Ascending aorta (tissue), 2 donors: ENCODE measurements around the gene TP53I13. TPM values are rescaled to one million over a fixed set of nuclear protein-coding genes. Genes with fewer than 3 reads are reported as not detected.

Experiments used
- DNase-seq, 2 donors: peaks; one replicate each; pipeline ENCODE4 v3.0.0-alpha.2; 2019; ENCODE audit warnings: low spot score in 2 of 2
- H3K27ac ChIP-seq, 2 donors: fragments of 200-600 bp; sonication (generic); one replicate each; pipeline ENCODE4 v1.5.1; 2016 to 2017; ENCODE audit warnings: mild to moderate bottlenecking in 1 of 2
- H3K27me3 ChIP-seq: fragments of 200-600 bp; sonication (generic); one replicate; pipeline ENCODE4 v1.5.1; 2017
- H3K36me3 ChIP-seq, 2 donors: fragments of 200-600 bp; sonication (generic); one replicate each; pipeline ENCODE4 v1.5.1; 2016
- H3K4me1 ChIP-seq, 2 donors: fragments of 200-600 bp; sonication (generic); one replicate each; pipeline ENCODE4 v1.5.1; 2016 to 2017; ENCODE audit warnings: mild to moderate bottlenecking in 1 of 2
- H3K4me3 ChIP-seq, 2 donors: fragments of 200-600 bp; sonication (generic); one replicate each; pipeline ENCODE4 v1.5.1; 2016 to 2017; ENCODE audit warnings: mild to moderate bottlenecking in 1 of 2
- H3K9me3 ChIP-seq, 2 donors: fragments of 200-600 bp; sonication (generic); one replicate each; pipeline ENCODE4 v1.5.1; 2016
- CTCF ChIP-seq, 3 experiments: fragments of 200-600 bp in 2 of 3; fragments of 450-650 bp in 1 of 3; sonication (generic) in 2 of 3; IDR thresholded peaks; one replicate each; pipeline ENCODE4 v1.5.1; 2016 to 2019; ENCODE audit warnings: antibody characterized with exemption in 3 of 3, mild to moderate bottlenecking in 1 of 3, moderate library complexity in 1 of 3
- intact Hi-C: fragments of 100-400 bp; cut with DNase I; formaldehyde crosslinking; loops from one replicate; pipeline ENCODE4 v1.15.1; 2023
- total RNA-seq: library from RNA; depleted of rRNA; stranded (reverse); fragments of >200 nt; gene quantifications from one replicate; pipeline ENCODE4 v1.1.0, GENCODE V29; 2016

Gene TP53I13
- total RNA-seq, 1 donor from 2014 or later = 93.7 TPM

GRCh38 chr17:29589524-29590410 is 21.3 kb downstream of the TP53I13 start, which contains the start of gene GIT1:
GIT1 (minus strand) TSS chr17:29589648; CDS start chr17:29589378, 270 bp downstream.
- DNase-seq = peak in 1 of 2 donors; percentile 92
- peaks cover 36 to 57% of the 10 kb centered on the region in 2 donors for H3K4me1 ChIP-seq
- intact Hi-C loops = loop anchor here (2.0 to 5.0 kb wide), 4 partner anchors 21 to 341 kb away; partner anchors contain the start of genes SSH2 and TP53I13

GRCh38 chr17:29590411-29591145 is 22.1 kb downstream of the TP53I13 start:
- H3K4me1 ChIP-seq = peaks cover 36 to 55% of the 10 kb centered on the region in 2 donors

More at GRCh38 chr17:29589524-29590410, 21.3 kb downstream of the TP53I13 start, which contains the start of gene GIT1:
- Histone ChIP-seq H3K4me3 (peak within 1 kb of the TSS; percentile 84 to 97), H3K36me3 (no peaks in the 10 kb centered on the region), H3K27ac (peak within 1 kb of the TSS; percentile 87 to 95), H3K9me3 (no peaks in the 10 kb centered on the region), H3K27me3 (no peaks in the 10 kb centered on the region)
- peak in 1 of 3 experiments; percentile 7 for TF ChIP-seq CTCF (IDR thresholded peaks at IDR 0.05)

DNA sequence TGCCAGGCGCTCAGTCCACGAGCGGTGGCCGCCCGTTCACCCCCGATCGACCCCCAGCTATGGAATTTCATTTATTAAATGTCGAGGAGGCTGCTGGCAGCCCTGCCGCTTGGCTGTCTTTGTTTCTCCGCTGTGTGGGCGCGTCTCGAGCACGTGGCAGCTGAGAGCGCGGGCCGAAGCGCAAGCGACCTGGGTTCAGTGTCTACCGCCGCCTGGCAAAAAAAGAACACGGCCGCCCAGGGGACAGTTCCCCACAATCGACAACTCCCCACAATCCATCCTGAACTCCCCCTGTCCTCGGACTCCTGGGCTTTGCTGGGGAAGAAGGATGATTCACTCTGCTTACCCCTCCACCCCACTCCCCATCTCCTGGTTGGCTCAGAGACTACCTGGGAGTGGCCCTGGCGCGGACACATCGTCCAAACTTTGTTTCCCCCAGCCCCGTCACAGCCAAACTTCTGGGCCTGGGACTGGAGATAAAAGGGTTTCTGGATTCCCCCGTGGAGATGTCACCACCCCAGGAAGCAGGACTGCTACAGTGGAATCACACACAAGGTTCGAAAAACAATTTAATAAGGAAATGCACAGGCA is 22.7 kb downstream of the TP53I13 start:
- intact Hi-C loops = loop anchor here (1.0 to 5.0 kb wide), 5 partner anchors 11 to 340 kb away; partner anchors contain the start of gene SSH2
- Histone ChIP-seq H3K4me1 (peaks cover 36 to 55% of the 10 kb centered on the region in 2 donors), H3K27ac (peak overlapping the region; percentile 87 to 95)

More at GRCh38 chr17:29590411-29591145, 22.1 kb downstream of the TP53I13 start:
- no peak for DNase-seq
- Histone ChIP-seq H3K27ac (peak overlapping the region; percentile 87 to 95), H3K9me3 (no peaks in the 10 kb centered on the region), H3K4me3 (peak overlapping the region; percentile 84 to 88), H3K27me3 (no peaks in the 10 kb centered on the region), H3K36me3 (no peaks in the 10 kb centered on the region)
- TF ChIP-seq CTCF (IDR thresholded peaks at IDR 0.05) = no peak
- intact Hi-C loops = loop anchor here (1.0 to 5.0 kb wide), 5 partner anchors 10 to 340 kb away; partner anchors contain the start of gene SSH2

DNA sequence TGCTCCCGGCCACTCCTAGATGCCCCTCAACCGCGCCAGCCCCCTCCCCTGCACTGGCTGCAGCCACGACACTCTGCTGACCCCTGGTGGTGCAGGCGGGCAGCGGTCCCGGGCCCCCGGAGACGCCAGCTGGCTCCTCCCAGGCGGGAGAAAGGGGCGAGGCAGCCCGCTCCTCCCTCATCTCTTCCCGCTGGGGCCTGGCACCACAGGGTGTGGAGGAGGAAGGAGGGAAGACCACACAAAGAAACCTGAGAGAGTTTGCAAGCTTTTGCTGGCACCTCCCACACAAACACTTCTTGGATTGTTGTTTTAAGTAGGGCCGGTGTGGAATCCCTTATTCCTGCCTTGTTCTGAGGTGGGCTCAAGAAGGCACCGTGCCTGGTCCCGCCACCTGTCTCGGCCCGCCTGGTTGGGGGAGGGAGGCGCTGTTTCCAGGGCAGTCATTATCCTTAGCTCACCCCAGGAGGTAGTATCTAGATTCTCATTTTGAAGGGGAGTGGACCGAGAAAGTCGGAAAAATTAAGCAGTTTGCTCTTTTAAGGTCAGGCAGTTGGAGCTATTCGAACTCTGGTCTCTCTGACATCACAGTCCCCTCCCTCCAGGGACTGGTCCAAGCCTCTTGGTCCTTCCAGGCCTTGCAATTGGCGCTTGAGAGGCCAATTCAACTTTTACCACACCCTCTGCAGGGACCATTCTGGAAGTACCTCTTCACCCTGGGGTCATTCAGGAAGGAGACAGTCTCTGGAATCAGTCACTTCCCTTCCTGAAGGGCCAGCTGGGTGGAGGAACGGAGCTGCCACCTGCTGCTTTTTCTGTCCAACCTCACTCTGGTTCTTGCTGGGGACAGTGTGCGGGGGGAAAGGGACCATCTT is 23.5 kb downstream of the TP53I13 start:
- H3K27me3 ChIP-seq = no peaks in the 10 kb centered on the region
- intact Hi-C loops = loop anchor here (1.0 to 5.0 kb wide), 5 partner anchors 12 to 339 kb away; partner anchors contain the start of gene SSH2
- peak in 1 of 2 donors; percentile 91 for DNase-seq
- H3K4me1 ChIP-seq = peaks cover 36 to 51% of the 10 kb centered on the region in 2 donors
- peak overlapping the region; percentile 84 to 88 for H3K4me3 ChIP-seq
- H3K27ac ChIP-seq = peak overlapping the region; percentile 87 to 95
- H3K36me3 ChIP-seq = no peaks in the 10 kb centered on the region
- H3K9me3 ChIP-seq = no peaks in the 10 kb centered on the region
- peak; percentile 93 to 94 (median 94) for TF ChIP-seq CTCF (IDR thresholded peaks at IDR 0.05)

More for the DNA sequence above, 22.7 kb downstream of the TP53I13 start:
- no peak for TF ChIP-seq CTCF (IDR thresholded peaks at IDR 0.05)
- H3K9me3 ChIP-seq = no peaks in the 10 kb centered on the region
- H3K27me3 ChIP-seq = no peaks in the 10 kb centered on the region
- no peak for DNase-seq
- H3K36me3 ChIP-seq = no peaks in the 10 kb centered on the region
- H3K4me3 ChIP-seq = peak overlapping the region; percentile 84 to 88
